NCI-H2107 (cell line): ENCODE measurements around the gene HSD17B3.
"Not testable (repeated sequence)": the region's sequence is repeated elsewhere in the genome, so short reads cannot be mapped to it uniquely, and the experiment has no call there.

Source experiments
- DNase-seq: peaks from one replicate; lab custom pipeline; 2025; lab: John Stamatoyannopoulos, UW

HSD17B3 gene

GRCh38 chr9:96302021-96302420 lies at the start of gene HSD17B3:
HSD17B3 (minus strand) TSS chr9:96302176; CDS start chr9:96302104, 72 bp downstream.
- no peak for DNase-seq

DNA sequence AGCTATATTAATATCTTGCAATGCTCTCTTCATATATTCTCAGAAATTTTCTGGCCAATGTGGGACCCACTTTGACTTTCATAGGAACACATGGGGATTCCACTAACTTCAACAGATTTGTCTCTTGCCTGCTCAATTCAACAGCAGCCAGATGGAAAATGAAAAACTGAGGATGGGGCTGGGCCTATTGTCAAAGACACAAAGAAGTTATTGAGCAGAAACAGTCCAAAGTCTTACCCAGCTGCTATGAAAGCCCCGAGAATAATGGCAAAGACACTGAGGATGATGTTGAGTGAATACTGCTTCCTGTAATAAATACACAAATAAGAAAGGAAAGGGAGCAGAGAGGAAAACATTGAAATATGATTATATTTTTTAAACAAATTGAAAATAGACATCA lies 48.9 kb upstream of the HSD17B3 start:
- no peak for DNase-seq

GRCh38 chr9:96348261-96348660 lies 46.3 kb upstream of the HSD17B3 start:
- DNase-seq: no peak

- DNase-seq: no peak
These were observed 43.6 kb upstream of the HSD17B3 start for GRCh38 chr9:96345551-96345950.

DNA sequence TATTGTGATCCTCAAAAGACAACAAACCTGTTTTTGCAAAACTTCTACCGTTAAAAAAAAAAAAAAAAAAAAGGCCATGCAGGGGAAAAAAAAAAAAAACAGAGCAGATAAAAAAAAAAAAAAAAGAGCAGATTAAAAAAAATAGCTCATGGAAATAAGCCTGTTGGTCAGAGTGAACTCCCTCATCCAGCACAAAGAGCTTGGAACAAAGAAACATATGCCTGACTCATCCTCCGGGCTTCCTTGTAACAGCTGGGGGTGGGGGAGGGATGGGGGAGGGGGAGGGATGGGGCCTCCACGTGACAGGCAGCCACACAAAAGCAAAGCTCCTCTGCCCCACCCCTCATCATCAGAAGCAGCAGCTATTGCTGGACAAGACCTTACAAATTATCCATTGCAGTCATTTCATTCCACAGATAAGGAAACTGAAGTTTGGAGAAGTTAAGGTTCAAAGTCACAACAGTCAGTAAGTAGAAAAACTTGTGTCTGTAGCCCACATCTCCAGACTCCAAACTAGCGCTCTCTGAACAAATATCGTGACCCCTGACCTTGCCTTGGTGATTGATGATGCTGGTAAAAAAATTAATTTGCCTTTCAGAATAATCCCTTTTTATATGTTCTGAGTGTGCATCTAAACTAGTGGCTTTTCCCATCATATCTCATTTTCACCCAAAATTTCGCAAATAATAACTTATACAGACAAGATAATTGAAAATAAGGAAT lies 42.6 kb upstream of the HSD17B3 start:
- no peak for DNase-seq

DNA sequence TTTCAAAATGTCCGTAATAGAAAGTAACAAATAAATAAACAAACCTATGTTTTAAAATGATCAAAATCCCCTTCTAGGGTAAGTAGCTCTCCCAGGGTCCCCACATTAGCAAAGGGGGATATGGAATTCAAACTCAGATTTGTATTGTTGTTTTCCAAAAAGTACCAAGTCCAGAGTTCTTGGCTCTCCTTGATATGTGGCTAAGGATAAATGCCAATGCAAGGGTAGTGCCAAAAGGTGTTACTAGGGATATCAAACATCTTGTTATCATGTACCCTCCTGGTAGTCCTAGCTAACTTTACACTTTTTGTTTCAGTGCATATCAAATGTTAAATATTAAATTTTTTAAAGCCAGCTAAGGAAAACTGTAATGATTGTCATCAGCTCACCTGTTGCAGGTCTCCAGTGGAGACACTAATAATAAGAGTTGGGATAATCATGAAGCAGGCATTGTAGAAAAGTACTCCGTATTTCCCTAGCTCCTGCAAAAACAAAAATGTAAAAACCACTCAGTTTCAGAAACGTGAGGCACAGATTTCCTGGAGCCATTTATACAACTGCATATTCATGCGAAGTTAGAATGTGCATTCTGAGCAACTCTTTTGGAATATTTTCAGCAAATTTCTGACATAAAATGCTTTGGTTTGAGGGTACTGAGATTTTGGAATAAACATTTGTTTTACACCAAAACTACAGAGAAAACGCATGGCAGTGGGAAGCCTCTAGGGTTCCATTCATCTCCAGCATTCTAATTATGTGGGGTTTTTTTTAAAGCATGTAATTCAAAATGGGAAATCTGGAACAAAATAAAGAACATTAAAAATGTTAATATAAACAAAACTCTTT lies 41.8 kb upstream of the HSD17B3 start:
- DNase-seq: no peak

DNA sequence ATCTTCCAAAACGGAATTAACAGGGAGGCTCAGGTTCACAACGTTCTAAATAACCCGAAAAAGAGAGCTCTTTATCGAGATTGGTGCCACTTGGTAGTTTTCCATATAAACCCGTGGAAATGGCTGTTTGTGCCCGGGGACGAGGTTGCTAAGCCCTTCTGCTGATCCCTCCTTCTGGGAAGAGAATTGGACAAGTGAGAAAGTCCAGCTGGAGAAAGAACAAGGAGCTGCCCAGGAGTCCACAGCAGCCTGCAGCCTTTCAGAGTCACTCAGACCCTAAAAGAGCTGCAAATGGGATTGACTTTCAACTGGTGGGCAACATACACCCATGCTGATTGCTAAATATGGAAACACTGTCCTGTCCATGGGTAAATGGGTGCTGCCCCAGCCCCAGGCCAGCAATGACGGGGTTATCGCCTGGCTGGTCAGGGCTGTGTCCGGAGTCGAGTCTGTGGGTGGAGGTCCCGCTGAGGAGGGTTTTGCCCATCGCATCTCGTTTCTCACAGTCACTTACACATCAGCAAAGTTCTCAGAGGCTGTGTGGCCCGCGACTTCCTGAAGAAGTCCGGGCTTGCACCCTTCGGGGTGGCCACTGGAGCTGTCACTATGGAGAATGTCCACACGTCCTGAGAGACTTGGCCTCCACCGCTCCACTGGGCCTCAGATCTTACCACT lies 40.7 kb upstream of the HSD17B3 start:
- DNase-seq: no peak

GRCh38 chr9:96340707-96341106 lies 38.7 kb upstream of the HSD17B3 start:
- DNase-seq: no peak

DNA sequence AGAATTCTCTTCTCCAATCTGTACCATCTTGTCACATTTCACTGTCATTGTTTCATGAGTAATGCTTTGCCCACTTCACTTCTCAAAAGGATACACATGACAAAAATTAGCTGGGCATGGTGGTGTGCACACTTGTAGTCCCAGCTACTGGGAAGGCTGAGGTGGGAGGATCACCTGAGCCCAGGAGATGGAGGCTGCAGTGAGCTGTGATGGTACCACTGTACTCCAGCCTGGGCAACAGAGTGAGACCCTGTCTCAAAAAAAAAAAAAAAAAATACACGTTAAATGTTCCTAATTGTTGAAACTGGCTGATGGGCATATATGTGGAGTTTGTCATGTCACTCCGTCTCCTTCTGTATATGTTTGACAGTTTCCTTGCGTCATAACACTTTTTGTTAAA lies 36.3 kb upstream of the HSD17B3 start:
- no peak for DNase-seq

GRCh38 chr9:96333958-96334357 lies 32.0 kb upstream of the HSD17B3 start:
- DNase-seq: no peak

GRCh38 chr9:96331236-96331947 lies 29.4 kb upstream of the HSD17B3 start:
- no peak for DNase-seq

GRCh38 chr9:96327694-96328352 lies 25.8 kb upstream of the HSD17B3 start:
- DNase-seq: no peak

DNA sequence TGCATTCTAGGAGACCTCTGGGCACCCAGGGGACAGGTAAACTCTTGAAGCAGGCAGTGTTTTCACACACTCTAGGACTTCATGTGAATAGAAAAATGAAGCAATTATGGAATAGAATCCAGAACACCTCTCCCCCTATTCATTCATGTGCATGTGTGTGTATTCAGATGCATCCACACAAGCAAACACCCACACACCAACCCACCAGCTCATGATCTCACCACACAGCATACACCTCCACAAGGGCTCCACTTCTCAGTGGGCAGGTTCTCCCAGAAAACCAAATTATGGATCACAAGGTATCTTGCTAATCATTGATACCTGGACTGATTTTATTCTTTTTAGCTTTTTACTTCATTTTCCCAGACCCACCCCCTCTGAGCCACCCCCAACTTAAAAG lies 21.2 kb upstream of the HSD17B3 start:
- no peak for DNase-seq

GRCh38 chr9:96322736-96323135 lies 20.8 kb upstream of the HSD17B3 start:
- DNase-seq: not testable (repeated sequence)

- DNase-seq: not testable (repeated sequence)
These were observed 20.2 kb upstream of the HSD17B3 start for GRCh38 chr9:96322210-96322609.

DNA sequence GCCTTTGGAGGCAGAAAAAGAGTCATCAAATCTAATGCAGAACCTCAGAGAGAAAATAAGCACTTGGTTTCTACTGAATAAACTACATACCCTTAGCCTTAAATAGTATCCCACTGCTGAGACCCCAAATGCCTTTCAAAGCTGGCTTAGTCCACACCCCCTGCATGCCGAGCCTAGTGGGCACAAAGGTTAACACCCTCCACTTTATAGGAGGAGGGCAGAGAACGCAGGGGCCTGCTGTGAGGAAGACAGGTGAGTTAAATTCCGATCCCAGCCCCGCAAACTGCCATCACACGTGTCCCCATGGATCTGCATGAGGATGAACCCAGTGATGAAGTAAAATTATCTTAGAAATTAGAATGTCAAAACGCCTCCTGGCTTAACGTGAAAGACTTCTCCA lies 19.5 kb upstream of the HSD17B3 start:
- no peak for DNase-seq

DNA sequence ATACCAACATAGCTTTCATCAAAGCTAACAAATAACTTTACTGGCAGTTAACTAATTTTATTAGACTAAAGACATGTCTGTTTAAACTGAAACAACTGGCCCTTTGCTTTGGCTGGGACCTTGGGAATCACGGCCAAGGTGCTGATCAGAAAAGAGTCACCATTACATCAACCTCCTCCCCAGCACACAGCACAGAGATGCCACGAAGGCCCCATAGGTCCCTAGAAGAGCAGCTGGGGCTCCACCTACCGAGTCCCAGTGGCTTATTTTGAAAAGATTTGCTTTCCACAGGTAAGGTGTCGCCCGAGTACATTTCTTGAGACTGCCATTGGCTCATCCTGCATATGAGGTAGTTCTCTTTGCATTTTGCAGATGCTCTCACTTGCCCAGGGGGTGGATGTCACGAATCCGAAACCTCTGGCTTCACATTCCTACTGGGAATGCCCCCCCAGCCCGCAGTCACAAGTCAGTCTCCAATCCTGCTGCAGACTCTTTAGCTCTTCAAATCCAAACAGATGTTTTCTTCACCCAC lies 18.8 kb upstream of the HSD17B3 start:
- no peak for DNase-seq

DNA sequence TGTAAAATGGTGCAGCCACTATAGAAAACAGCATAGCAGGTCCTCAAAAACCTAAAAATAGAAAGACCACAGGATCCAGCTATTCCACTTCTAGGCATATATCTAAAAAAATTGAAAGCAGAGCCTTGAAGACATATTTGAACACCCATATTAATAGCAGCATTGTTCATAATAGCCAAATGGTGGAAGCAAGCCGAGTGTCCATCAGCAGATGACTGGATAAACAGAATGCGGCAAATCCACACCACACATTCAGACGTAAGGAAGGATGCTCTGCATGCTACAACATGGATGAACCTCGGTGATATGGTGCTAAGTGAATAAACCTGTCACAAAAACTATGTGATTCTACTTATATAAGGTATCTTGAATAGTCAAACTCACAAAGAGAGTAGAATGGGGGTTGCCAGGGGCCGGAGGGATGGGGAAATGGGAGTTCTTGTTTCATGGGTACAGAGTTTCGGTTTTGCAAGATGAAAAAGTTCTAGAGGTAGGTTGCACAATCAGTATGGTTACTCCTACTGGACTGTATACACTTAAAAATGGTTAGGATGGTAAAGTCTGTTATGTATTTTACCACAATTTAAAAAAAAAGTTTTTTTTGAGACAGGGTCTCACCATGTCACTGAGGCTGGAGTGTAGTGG lies 17.1 kb upstream of the HSD17B3 start:
- no peak for DNase-seq

- no peak for DNase-seq
These were observed 15.5 kb upstream of the HSD17B3 start for GRCh38 chr9:96317335-96317980.

DNA sequence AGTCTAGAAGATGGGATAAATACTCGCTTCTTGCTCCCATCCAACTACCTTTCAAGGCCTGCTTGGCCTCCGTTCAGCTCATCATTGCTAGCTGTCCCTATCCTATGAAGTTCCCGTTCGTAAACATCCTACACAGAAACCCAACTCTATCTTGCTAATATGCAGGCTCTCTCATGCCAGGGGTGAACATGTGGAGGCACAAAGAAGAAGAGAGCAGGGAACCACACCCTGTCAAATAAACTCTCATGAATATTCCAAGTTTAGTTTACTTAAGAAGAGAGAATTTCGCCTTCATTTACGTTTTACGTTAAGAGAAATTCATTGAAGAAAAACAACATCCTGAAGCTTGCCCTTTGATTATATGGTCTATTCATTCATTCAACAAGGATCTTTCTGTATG lies 7.9 kb upstream of the HSD17B3 start:
- DNase-seq: no peak
